Fibroblast of lung (primary cell): ENCODE data around the gene JOSD2. TPM values are rescaled to one million over a fixed set of nuclear protein-coding genes. Genes with fewer than 3 reads are reported as not detected.

ENCODE experiments used
- DNase-seq, 2 donors: peaks; one replicate each; pipeline versions ENCODE4 v3.0.0 to v3.0.0-alpha.2; 2010; ENCODE audit warnings: low read depth in 2 of 2
- H2AFZ ChIP-seq: 2 replicates; pipeline ENCODE4 v1.5.1; 2012; ENCODE audit warnings: low read length, control low read depth, inconsistent platforms
- H3K27ac ChIP-seq: 2 replicates; pipeline ENCODE4 v1.5.1; 2011; ENCODE audit warnings: low read length, control low read depth; ENCODE audit not compliant: insufficient read depth
- H3K27me3 ChIP-seq: 2 replicates; pipeline ENCODE4 v1.5.1; 2011; ENCODE audit warnings: mild to moderate bottlenecking, low read length; ENCODE audit not compliant: control insufficient read depth, insufficient read depth
- H3K36me3 ChIP-seq: 2 replicates; pipeline ENCODE4 v1.5.1; 2011; ENCODE audit warnings: low read length; ENCODE audit not compliant: control insufficient read depth, insufficient read depth
- H3K4me1 ChIP-seq: 2 replicates; pipeline ENCODE4 v1.5.1; 2011; ENCODE audit warnings: low read length; ENCODE audit not compliant: control insufficient read depth, insufficient read depth; ENCODE audit errors: extremely low read depth
- H3K4me2 ChIP-seq: 2 replicates; pipeline ENCODE4 v1.5.1; 2011; ENCODE audit warnings: low read length, control low read depth; ENCODE audit not compliant: insufficient read depth; ENCODE audit errors: extremely low read depth
- H3K4me3 ChIP-seq, 4 experiments: fragments of 200-600 bp in 1 of 4; sonication (generic) in 1 of 4; replicated peaks in 1 of 4; 2 replicates each; pipeline ENCODE4 v1.5.1; 2011 to 2016; ENCODE audit warnings: low read length in 4 of 4, low read depth in 3 of 4, mild to moderate bottlenecking in 3 of 4, control low read depth in 2 of 4, inconsistent platforms in 1 of 4, mixed read lengths in 1 of 4; ENCODE audit not compliant: insufficient read depth in 1 of 4; ENCODE audit errors: control extremely low read depth in 1 of 4
- H3K79me2 ChIP-seq: 2 replicates; pipeline ENCODE4 v1.5.1; 2012; ENCODE audit warnings: mild to moderate bottlenecking, low read length, inconsistent platforms; ENCODE audit not compliant: control insufficient read depth, insufficient read depth
- H3K9ac ChIP-seq: 2 replicates; pipeline ENCODE4 v1.5.1; 2011; ENCODE audit warnings: mild to moderate bottlenecking, low read length, control low read depth; ENCODE audit not compliant: insufficient read depth
- H3K9me3 ChIP-seq: 2 replicates; pipeline ENCODE4 v1.5.1; 2012; ENCODE audit warnings: low read depth, low read length; ENCODE audit not compliant: control insufficient read depth, insufficient read depth
- H4K20me1 ChIP-seq: 2 replicates; pipeline ENCODE4 v1.5.1; 2011; ENCODE audit warnings: low read length; ENCODE audit not compliant: control insufficient read depth, insufficient read depth; ENCODE audit errors: extremely low read depth
- EZH2 ChIP-seq: IDR thresholded peaks from 2 replicates; pipeline ENCODE4 v1.5.1; 2012; ENCODE audit warnings: low read length, control low read depth, mild to moderate bottlenecking; ENCODE audit errors: missing control alignments
- polyA plus RNA-seq, 2 donors: library from polyadenylated mRNA; depleted of rRNA in 1 of 2; stranded (reverse) in 1 of 2; unstranded in 1 of 2; fragments of >200 nt; gene quantifications; 2 replicates each; pipeline ENCODE4 v1.2.1, GENCODE V29; 2011 to 2012; ENCODE audit warnings: missing spikeins in 1 of 2
- total RNA-seq: library from RNA; depleted of rRNA; stranded (reverse); fragments of >200 nt; gene quantifications from 2 replicates; pipeline ENCODE4 v1.2.1, GENCODE V29; 2014
- TF ChIP-seq, protein P1 (sequence below), 2 donors: IDR thresholded peaks in 1 of 2; conservative IDR thresholded peaks in 1 of 2; 1 replicate in 1 of 2; 2 replicates in 1 of 2; pipeline ENCODE4 v1.5.1; 2011 to 2012; ENCODE audit warnings: low read length in 2 of 2, control low read depth in 1 of 2, inconsistent platforms in 1 of 2, low read depth in 1 of 2, mild to moderate bottlenecking in 1 of 2

JOSD2 gene
- total and polyA plus RNA-seq, 2 donors (not counting 1 experiment from before 2014, with no cell fraction given), result 17.3 to 48.6 TPM

DNA sequence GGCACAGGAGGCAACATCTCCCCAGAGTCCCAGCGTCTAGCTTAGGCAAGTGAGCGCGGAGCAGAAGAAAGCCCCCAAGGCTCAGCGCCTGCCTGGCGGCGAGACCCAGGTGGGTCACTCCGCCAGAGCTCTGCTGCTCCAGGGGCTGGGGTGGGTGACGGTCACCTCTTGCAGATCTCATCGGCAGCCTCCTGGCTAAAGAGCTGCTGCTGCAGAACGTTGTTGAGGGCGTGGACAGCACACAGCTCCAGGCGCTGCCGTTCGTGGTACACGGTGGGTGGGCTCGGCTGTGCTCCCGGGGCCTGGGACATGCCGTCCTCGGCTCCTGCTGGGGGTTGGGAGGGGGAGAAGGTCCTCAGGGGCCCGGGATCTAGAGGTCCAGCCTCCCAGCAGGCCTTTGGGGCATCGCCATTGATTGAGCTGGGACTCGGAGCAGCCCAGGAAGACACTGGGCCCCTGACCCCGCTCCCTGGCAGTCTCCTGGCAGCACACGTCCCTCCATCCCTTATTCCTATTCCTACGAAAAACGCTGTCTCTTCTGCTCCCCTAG lies 795 bp downstream of the JOSD2 start:
- H3K4me1 ChIP-seq, result peaks cover 2% of the 10 kb centered on the region
- no peaks in the 10 kb centered on the region for H4K20me1 ChIP-seq
- peak overlapping the region; percentile 43 for H2AFZ ChIP-seq
- H3K27me3 ChIP-seq, result no peaks in the 10 kb centered on the region
- peak overlapping the region; percentile 95 for H3K4me2 ChIP-seq
- TF ChIP-seq, protein P1, sequence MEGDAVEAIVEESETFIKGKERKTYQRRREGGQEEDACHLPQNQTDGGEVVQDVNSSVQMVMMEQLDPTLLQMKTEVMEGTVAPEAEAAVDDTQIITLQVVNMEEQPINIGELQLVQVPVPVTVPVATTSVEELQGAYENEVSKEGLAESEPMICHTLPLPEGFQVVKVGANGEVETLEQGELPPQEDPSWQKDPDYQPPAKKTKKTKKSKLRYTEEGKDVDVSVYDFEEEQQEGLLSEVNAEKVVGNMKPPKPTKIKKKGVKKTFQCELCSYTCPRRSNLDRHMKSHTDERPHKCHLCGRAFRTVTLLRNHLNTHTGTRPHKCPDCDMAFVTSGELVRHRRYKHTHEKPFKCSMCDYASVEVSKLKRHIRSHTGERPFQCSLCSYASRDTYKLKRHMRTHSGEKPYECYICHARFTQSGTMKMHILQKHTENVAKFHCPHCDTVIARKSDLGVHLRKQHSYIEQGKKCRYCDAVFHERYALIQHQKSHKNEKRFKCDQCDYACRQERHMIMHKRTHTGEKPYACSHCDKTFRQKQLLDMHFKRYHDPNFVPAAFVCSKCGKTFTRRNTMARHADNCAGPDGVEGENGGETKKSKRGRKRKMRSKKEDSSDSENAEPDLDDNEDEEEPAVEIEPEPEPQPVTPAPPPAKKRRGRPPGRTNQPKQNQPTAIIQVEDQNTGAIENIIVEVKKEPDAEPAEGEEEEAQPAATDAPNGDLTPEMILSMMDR (conservative IDR thresholded peaks at IDR 0.05 in 1 of 2, IDR thresholded peaks at IDR 0.05 in 1 of 2; ENCODE audit: low read depth in 1 of 2, low read length in 2 of 2), result no peak
- TF ChIP-seq EZH2, result no peak
- peak overlapping the region; percentile 92 for H3K27ac ChIP-seq
- H3K4me3 ChIP-seq, result peak overlapping the region; percentile 86 to 97 (median 92)
- H3K9ac ChIP-seq, result peak overlapping the region; percentile 81
- H3K9me3 ChIP-seq, result no peaks in the 10 kb centered on the region
- peaks cover 6% of the 10 kb centered on the region for H3K79me2 ChIP-seq
- DNase-seq, result peak in 1 of 2 donors; percentile 10
- H3K36me3 ChIP-seq, result no peaks in the 10 kb centered on the region

DNA sequence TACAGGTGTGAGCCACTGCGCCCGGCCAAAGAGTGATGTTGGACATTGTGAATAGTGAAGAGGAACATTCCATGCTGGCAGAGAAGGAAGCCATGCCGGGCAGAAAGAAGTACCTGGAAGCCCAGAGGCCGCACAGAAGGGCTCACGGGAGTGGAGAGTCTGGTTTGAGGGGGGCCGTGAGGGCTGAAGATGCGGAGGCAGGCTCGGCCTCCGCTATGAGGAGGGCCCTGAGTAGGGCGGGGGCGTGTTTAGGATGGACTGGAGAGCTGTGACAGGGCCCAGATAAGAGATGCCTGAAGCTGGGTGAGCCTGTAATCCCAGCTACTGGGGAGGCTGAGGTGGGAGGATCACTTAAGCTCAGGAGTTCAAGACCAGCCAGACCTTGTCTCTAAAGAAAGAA lies 1.6 kb downstream of the JOSD2 start:
- Histone ChIP-seq H3K9me3 (no peaks in the 10 kb centered on the region), H3K4me3 (no peak overlapping the region), H2AFZ (no peak overlapping the region), H3K9ac (no peak overlapping the region), H3K27ac (no peak overlapping the region), H3K4me1 (peaks cover 2% of the 10 kb centered on the region), H3K4me2 (no peak overlapping the region), H3K36me3 (no peaks in the 10 kb centered on the region), H3K79me2 (peaks cover 6% of the 10 kb centered on the region), H3K27me3 (no peaks in the 10 kb centered on the region), H4K20me1 (no peaks in the 10 kb centered on the region)
- TF ChIP-seq, protein P1 (conservative IDR thresholded peaks at IDR 0.05 in 1 of 2, IDR thresholded peaks at IDR 0.05 in 1 of 2; ENCODE audit: low read depth in 1 of 2, low read length in 2 of 2), result no peak
- no peak for TF ChIP-seq EZH2
- DNase-seq, result no peak

DNA sequence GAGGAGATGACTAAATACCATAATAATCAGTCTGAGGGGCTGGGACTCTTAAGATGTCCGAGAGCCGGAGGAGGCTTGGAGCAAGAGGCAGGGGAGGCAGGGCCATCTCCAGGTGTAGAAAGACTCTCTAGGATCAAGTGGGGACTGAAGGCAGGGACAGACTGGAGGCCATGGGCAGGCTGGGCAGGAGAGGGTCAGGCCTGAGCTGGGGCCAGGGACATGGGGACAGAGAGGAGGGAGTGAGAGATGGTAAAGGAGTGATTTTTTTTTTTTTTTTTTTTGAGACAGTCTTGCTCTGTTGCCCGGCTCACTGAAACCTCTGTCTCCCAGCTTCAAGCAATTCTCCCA lies 2.2 kb downstream of the JOSD2 start:
- peaks cover 6% of the 10 kb centered on the region for H3K79me2 ChIP-seq
- no peaks in the 10 kb centered on the region for H4K20me1 ChIP-seq
- no peak overlapping the region for H2AFZ ChIP-seq
- H3K36me3 ChIP-seq, result no peaks in the 10 kb centered on the region
- peaks cover 2% of the 10 kb centered on the region for H3K4me1 ChIP-seq
- DNase-seq, result no peak
- no peak overlapping the region for H3K4me3 ChIP-seq
- H3K27me3 ChIP-seq, result no peaks in the 10 kb centered on the region
- H3K9ac ChIP-seq, result no peak overlapping the region
- no peak overlapping the region for H3K4me2 ChIP-seq
- no peak overlapping the region for H3K27ac ChIP-seq
- no peaks in the 10 kb centered on the region for H3K9me3 ChIP-seq
- TF ChIP-seq, protein P1 (conservative IDR thresholded peaks at IDR 0.05 in 1 of 2, IDR thresholded peaks at IDR 0.05 in 1 of 2; ENCODE audit: low read depth in 1 of 2, low read length in 2 of 2), result no peak
